Uterus (tissue), 4 donors: ENCODE measurements around the gene TMPRSS3. TPM values are rescaled to one million over a fixed set of nuclear protein-coding genes. Genes with fewer than 3 reads are reported as not detected.

Source experiments
- DNase-seq, 2 donors: peaks; one replicate each; pipeline ENCODE4 v3.0.0-alpha.2; 2019 to 2020
- H3K27ac ChIP-seq, 2 donors: fragments of 200-600 bp; sonication (generic); 1 replicate in 1 of 2; 2 replicates in 1 of 2; pipeline ENCODE4 v1.5.1; 2016 to 2018
- H3K27me3 ChIP-seq, 2 donors: fragments of 200-600 bp; sonication (generic); one replicate each; pipeline ENCODE4 v1.5.1; 2018 to 2019; ENCODE audit warnings: control low read depth in 1 of 2
- H3K36me3 ChIP-seq, 2 donors: fragments of 200-600 bp; sonication (generic); one replicate each; pipeline ENCODE4 v1.5.1; 2019; ENCODE audit warnings: control low read depth in 1 of 2
- H3K4me1 ChIP-seq, 2 donors: fragments of 200-600 bp; sonication (generic); one replicate each; pipeline ENCODE4 v1.5.1; 2018 to 2019; ENCODE audit warnings: control low read depth in 1 of 2
- H3K4me3 ChIP-seq, 2 donors: fragments of 200-600 bp; sonication (generic); 1 replicate in 1 of 2; 2 replicates in 1 of 2; pipeline ENCODE4 v1.5.1; 2018 to 2019; ENCODE audit warnings: mild to moderate bottlenecking in 1 of 2
- H3K9me3 ChIP-seq, 2 donors: fragments of 200-600 bp; sonication (generic); one replicate each; pipeline ENCODE4 v1.5.1; 2019; ENCODE audit warnings: control low read depth in 1 of 2
- POLR2A ChIP-seq, 2 donors: fragments of 450-650 bp; IDR thresholded peaks; one replicate each; pipeline ENCODE4 v1.6.1; 2016; ENCODE audit warnings: antibody characterized with exemption in 2 of 2, mild to moderate bottlenecking in 1 of 2, moderate library complexity in 1 of 2
- intact Hi-C: fragments of 100-400 bp; cut with DNase I; formaldehyde crosslinking; loops from one replicate; pipeline ENCODE4 v1.15.1; 2023; ENCODE audit warnings: low total_unique reads
- total RNA-seq, 4 donors: library from RNA; depleted of rRNA in 3 of 4; stranded (reverse); fragments of >200 nt in 3 of 4; gene quantifications; one replicate each; pipeline versions ENCODE4 v1.1.0 to v1.2.4, GENCODE V29; 2014 to 2023
- TF ChIP-seq, protein P1 (sequence below), 4 experiments: fragments of 200-600 bp in 2 of 4; fragments of 450-650 bp in 2 of 4; sonication (generic) in 2 of 4; IDR thresholded peaks; one replicate each; pipeline ENCODE4 v1.5.1; 2016 to 2019; ENCODE audit warnings: antibody characterized with exemption in 4 of 4, mild to moderate bottlenecking in 2 of 4, moderate library complexity in 1 of 4
- donor health status: DM: yes; HTN: yes; CAD: no.

Gene TMPRSS3
- total RNA-seq, 4 donors from 2014 or later = 0.18 to 4.4 TPM; not detected in 2

DNA sequence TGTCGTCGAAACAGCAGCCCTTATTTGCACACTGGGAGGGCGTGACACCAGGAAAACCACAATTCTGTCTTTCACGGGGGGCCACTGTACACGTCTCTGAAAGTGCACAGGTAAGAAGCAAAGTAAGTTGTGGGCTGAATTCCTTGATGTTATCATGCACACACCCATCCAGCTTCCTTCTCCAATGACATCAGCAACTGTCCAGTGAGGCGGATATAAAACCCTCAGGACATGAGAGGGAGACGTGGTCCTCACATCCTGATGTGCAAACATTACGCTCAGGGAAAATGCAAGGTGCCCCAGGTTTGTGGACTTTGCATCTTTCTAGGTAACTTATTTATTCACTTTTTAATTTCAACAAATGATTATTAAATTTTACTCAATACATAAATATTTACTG, 32.5 kb downstream of the TMPRSS3 start:
- no peak for TF ChIP-seq POLR2A (IDR thresholded peaks at IDR 0.05)
- TF ChIP-seq, protein P1, sequence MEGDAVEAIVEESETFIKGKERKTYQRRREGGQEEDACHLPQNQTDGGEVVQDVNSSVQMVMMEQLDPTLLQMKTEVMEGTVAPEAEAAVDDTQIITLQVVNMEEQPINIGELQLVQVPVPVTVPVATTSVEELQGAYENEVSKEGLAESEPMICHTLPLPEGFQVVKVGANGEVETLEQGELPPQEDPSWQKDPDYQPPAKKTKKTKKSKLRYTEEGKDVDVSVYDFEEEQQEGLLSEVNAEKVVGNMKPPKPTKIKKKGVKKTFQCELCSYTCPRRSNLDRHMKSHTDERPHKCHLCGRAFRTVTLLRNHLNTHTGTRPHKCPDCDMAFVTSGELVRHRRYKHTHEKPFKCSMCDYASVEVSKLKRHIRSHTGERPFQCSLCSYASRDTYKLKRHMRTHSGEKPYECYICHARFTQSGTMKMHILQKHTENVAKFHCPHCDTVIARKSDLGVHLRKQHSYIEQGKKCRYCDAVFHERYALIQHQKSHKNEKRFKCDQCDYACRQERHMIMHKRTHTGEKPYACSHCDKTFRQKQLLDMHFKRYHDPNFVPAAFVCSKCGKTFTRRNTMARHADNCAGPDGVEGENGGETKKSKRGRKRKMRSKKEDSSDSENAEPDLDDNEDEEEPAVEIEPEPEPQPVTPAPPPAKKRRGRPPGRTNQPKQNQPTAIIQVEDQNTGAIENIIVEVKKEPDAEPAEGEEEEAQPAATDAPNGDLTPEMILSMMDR (IDR thresholded peaks at IDR 0.05) = no peak
- Histone ChIP-seq H3K27ac (no peak overlapping the region), H3K27me3 (no peaks in the 10 kb centered on the region)

DNA sequence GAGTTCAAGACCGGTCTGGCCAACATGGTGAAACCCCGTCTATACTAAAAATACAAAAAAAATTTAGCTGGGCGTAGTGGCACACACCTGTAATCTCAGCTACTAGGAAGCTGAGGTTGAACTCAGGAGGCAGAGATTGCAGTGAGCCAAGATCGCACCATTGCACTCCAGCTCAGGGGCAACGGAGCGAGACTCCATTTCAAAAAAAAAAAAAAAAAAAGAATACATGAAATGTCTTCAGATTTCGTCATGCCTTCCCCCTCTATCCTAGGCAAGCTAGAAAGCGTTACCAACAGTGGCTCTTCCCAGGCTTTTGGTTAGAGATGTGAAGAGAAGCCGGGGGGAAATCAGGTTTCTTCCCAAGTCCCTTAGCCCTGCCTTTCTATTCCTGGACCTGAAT, 33.2 kb downstream of the TMPRSS3 start:
- no peak for TF ChIP-seq POLR2A (IDR thresholded peaks at IDR 0.05)
- TF ChIP-seq, protein P1 (IDR thresholded peaks at IDR 0.05) = no peak
- no peak overlapping the region for H3K4me3 ChIP-seq
- intact Hi-C loops = no loop called here
- no peaks in the 10 kb centered on the region for H3K4me1 ChIP-seq
- H3K36me3 ChIP-seq = no peaks in the 10 kb centered on the region
- H3K27me3 ChIP-seq = no peaks in the 10 kb centered on the region
- H3K27ac ChIP-seq = no peak overlapping the region
- DNase-seq = no peak
- no peaks in the 10 kb centered on the region for H3K9me3 ChIP-seq

More for the DNA sequence above, 32.5 kb downstream of the TMPRSS3 start:
- DNase-seq = no peak
- H3K4me3 ChIP-seq = no peak overlapping the region
- H3K9me3 ChIP-seq = no peaks in the 10 kb centered on the region
- H3K4me1 ChIP-seq = no peaks in the 10 kb centered on the region
- intact Hi-C loops = no loop called here
- no peaks in the 10 kb centered on the region for H3K36me3 ChIP-seq

- no peak for DNase-seq
- Histone ChIP-seq H3K4me1 (no peaks in the 10 kb centered on the region), H3K27ac (no peak overlapping the region), H3K9me3 (no peaks in the 10 kb centered on the region), H3K36me3 (no peaks in the 10 kb centered on the region), H3K4me3 (no peak overlapping the region), H3K27me3 (no peaks in the 10 kb centered on the region)
- TF ChIP-seq, protein P1 (IDR thresholded peaks at IDR 0.05) = no peak
- no peak for TF ChIP-seq POLR2A (IDR thresholded peaks at IDR 0.05)
- intact Hi-C loops = no loop called here
Measured at GRCh38 chr21:42362198-42362597, 33.7 kb downstream of the TMPRSS3 start.

- DNase-seq = no peak
- intact Hi-C loops = no loop called here
- no peaks in the 10 kb centered on the region for H3K9me3 ChIP-seq
- no peak overlapping the region for H3K27ac ChIP-seq
- no peaks in the 10 kb centered on the region for H3K4me1 ChIP-seq
- H3K36me3 ChIP-seq = no peaks in the 10 kb centered on the region
- no peak for TF ChIP-seq POLR2A (IDR thresholded peaks at IDR 0.05)
- TF ChIP-seq, protein P1 (IDR thresholded peaks at IDR 0.05) = no peak
- H3K27me3 ChIP-seq = no peaks in the 10 kb centered on the region
- H3K4me3 ChIP-seq = no peak overlapping the region
Measured at GRCh38 chr21:42361286-42361685, 34.6 kb downstream of the TMPRSS3 start.

- Histone ChIP-seq H3K4me1 (no peaks in the 10 kb centered on the region), H3K27me3 (no peaks in the 10 kb centered on the region), H3K9me3 (no peaks in the 10 kb centered on the region), H3K36me3 (no peaks in the 10 kb centered on the region), H3K27ac (no peak overlapping the region), H3K4me3 (no peak overlapping the region)
- TF ChIP-seq POLR2A (IDR thresholded peaks at IDR 0.05) = no peak
- TF ChIP-seq, protein P1 (IDR thresholded peaks at IDR 0.05) = no peak
- no peak for DNase-seq
- intact Hi-C loops = no loop called here
Measured at GRCh38 chr21:42360317-42360716, 35.5 kb downstream of the TMPRSS3 start.
